A673 (cell line): ENCODE data around the gene CTSA. TPM values are rescaled to one million over a fixed set of nuclear protein-coding genes. Genes with fewer than 3 reads are reported as not detected.

Source experiments
- BruUV-seq: library from RNA; stranded (reverse); fragments of 400-500 nt; replicated peaks from 2 replicates; lab custom pipeline; 2021; lab: Mats Ljungman, UMichigan
- CTCF ChIA-PET: fragments of 300-600 bp; sonication (Branson Sonifier 250); formaldehyde crosslinking; loops from one replicate; lab custom pipeline; 2022; ENCODE audit warnings: antibody characterized with exemption; lab: Charles Lee
- POLR2A ChIA-PET: fragments of 300-600 bp; sonication (Branson Sonifier 250); formaldehyde crosslinking; loops from one replicate; lab custom pipeline; 2022; ENCODE audit warnings: antibody characterized with exemption; ENCODE audit not compliant: low non-redundant PET; lab: Charles Lee
- DNase-seq: peaks from one replicate; pipeline ENCODE4 v3.0.0-alpha.2; 2015; ENCODE audit warnings: low spot score
- H3K27ac ChIP-seq: fragments of 200-600 bp; sonication (generic); 2 replicates; pipeline ENCODE4 v1.5.1; 2016; ENCODE audit warnings: mixed run types, low read depth, mild to moderate bottlenecking, mixed read lengths, antibody characterized with exemption, low read length; ENCODE audit not compliant: poor library complexity, severe bottlenecking
- H3K27me3 ChIP-seq: fragments of 200-600 bp; sonication (generic); replicated peaks from 2 replicates; pipeline ENCODE4 v1.6.1; 2017; ENCODE audit warnings: mixed run types, low read depth, mild to moderate bottlenecking, mixed read lengths, antibody characterized with exemption, low read length; ENCODE audit not compliant: insufficient read depth, poor library complexity
- H3K36me3 ChIP-seq: fragments of 200-600 bp; sonication (generic); 2 replicates; pipeline ENCODE4 v1.6.1; 2016; ENCODE audit warnings: mixed run types, mild to moderate bottlenecking, mixed read lengths, antibody characterized with exemption, low read length; ENCODE audit not compliant: insufficient read depth, poor library complexity, severe bottlenecking
- H3K4me1 ChIP-seq: fragments of 200-600 bp; sonication (generic); 2 replicates; pipeline ENCODE4 v1.6.1; 2017; ENCODE audit warnings: mixed run types, mild to moderate bottlenecking, mixed read lengths, antibody characterized with exemption, low read length; ENCODE audit not compliant: insufficient read depth, poor library complexity, severe bottlenecking
- H3K4me3 ChIP-seq: fragments of 200-600 bp; sonication (generic); 2 replicates; pipeline ENCODE4 v1.5.1; 2016; ENCODE audit warnings: low read depth, mixed run types, mild to moderate bottlenecking, mixed read lengths, low read length; ENCODE audit not compliant: poor library complexity, severe bottlenecking
- H3K9me3 ChIP-seq: fragments of 200-600 bp; sonication (generic); 2 replicates; pipeline ENCODE4 v1.6.1; 2016; ENCODE audit warnings: mixed run types, low read depth, mild to moderate bottlenecking, mixed read lengths, antibody characterized with exemption, low read length; ENCODE audit not compliant: poor library complexity, severe bottlenecking
- CTCF ChIP-seq: fragments of 300-800, 200-600 bp; sonication (generic); conservative IDR thresholded peaks from 2 replicates; pipeline ENCODE4 v1.5.1; 2017; ENCODE audit warnings: low read depth, mild to moderate bottlenecking, antibody characterized with exemption, low read length, moderate library complexity, mixed read lengths
- EZH2 ChIP-seq: fragments of 200-600 bp; sonication (generic); IDR thresholded peaks from 2 replicates; pipeline ENCODE4 v1.6.1; 2017; ENCODE audit warnings: borderline replicate concordance, low read depth, mild to moderate bottlenecking, mixed read lengths, antibody characterized with exemption, low read length; ENCODE audit not compliant: poor library complexity, severe bottlenecking
- intact Hi-C: fragments of 100-400 bp; cut with micrococcal nuclease; formaldehyde crosslinking; loops from one replicate; pipeline ENCODE4 v1.10.0; 2022; ENCODE audit not compliant: unreplicated experiment
- total RNA-seq: library from RNA; stranded (reverse); gene quantifications from 2 replicates; pipeline ENCODE4 v1.2.3, GENCODE V29; 2021

Gene CTSA
- total RNA-seq, 1 experiment from 2014 or later, result 83.5 TPM

DNA sequence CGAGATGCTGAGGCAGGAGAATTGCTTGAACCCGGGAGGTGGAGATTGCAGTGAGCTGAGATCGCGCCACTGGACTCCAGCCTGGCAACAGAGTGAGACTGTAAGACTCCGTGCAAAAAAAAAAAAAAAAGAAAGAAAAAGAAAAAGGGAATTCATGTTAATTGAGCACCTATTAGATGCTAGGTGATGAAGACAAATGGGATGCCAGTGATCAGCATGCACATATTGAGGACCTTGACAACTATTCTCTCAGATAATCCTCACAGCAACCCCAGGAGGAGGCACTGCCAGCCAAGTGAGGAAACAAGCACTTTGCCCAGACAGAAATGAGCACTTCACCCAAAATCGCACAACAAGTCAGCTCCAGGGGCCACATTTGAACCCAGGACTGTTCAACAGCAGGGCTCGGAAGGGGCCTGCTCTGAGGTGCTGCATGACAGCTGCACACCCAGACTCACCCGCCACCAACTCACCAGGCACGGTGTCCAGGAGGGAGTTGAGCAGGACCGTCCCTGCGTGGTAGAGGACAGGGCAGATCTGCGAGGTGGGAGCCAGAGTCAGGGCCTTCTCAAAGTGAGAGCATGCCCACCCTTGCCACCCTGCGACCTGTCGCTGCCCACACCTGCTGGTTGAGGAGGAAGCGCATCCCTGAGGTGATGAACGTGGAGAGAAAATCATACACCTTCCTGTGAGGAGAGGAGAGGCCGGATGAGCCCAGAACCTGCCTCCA, 16.2 kb downstream of the CTSA start:
- ChIA-PET POLR2A (no interaction called here), CTCF (no interaction called here)
- Histone ChIP-seq H3K27me3 (no peaks in the 10 kb centered on the region), H3K9me3 (no peaks in the 10 kb centered on the region), H3K4me1 (peaks cover 15% of the 10 kb centered on the region), H3K36me3 (peaks cover 30% of the 10 kb centered on the region), H3K4me3 (no peak overlapping the region), H3K27ac (no peak overlapping the region)
- no TSS peak for BruUV-seq
- no peak for TF ChIP-seq CTCF
- no peak for TF ChIP-seq EZH2
- intact Hi-C loops, result no loop called here
- DNase-seq, result no peak

DNA sequence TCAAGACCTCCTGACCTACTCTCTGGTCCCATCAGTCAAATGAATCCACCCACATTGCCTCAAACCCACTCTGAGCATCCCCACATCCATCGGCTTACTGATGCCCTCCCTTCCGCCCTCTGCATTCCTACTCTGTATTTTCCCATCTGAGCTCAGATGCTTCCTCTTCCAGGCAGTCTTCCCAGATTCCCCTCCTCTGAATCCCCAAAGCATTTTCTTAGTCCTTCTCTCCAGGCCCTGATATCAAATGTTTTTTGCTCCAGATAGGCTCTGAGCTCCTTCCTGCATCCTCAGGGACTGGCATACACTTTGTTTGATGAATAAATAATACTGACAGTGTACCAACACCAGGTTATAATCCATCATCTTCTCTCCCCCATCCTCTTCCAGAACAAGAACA, 16.9 kb downstream of the CTSA start:
- no peak overlapping the region for H3K27ac ChIP-seq
- ChIA-PET CTCF (no interaction called here), POLR2A (no interaction called here)
- no peak for DNase-seq
- no peak overlapping the region for H3K4me3 ChIP-seq
- peaks cover 30% of the 10 kb centered on the region for H3K36me3 ChIP-seq
- no peaks in the 10 kb centered on the region for H3K27me3 ChIP-seq
- intact Hi-C loops, result no loop called here
- peaks cover 17% of the 10 kb centered on the region for H3K4me1 ChIP-seq
- no peaks in the 10 kb centered on the region for H3K9me3 ChIP-seq
- no TSS peak for BruUV-seq
- TF ChIP-seq EZH2 (no peak), CTCF (no peak)

DNA sequence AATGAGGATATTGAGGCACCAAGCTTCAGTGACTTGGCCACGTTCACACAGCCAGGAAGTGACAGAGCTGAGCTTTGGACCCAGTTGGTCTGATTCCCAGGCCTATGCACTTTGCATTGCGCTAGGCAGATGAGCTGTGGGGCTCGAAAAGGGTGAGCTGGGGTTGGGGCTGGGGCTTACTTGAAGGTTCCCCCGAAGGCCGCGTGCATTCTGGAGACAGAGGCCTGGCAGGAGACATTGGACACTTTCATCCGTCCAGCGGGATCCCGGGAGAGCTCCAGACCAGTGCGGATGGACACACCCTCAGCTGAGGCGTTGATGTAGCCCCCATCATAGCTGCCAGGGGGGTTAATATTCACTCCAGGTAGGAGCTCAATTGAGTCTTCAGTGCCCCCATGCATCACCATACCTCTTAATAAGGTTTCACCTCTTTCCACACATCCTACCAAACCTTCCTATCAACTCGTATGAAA, 18.2 kb downstream of the CTSA start:
- H3K9me3 ChIP-seq, result no peaks in the 10 kb centered on the region
- no peak overlapping the region for H3K27ac ChIP-seq
- TF ChIP-seq CTCF, result no peak
- peaks cover 25% of the 10 kb centered on the region for H3K36me3 ChIP-seq
- no TSS peak for BruUV-seq
- intact Hi-C loops, result no loop called here
- POLR2A ChIA-PET, result interaction anchor here (0.5 kb wide), 1 partner anchor 22 kb away, joined by 11 read pairs; no protein-coding TSS in a partner anchor
- DNase-seq, result no peak
- H3K4me1 ChIP-seq, result peaks cover 17% of the 10 kb centered on the region
- CTCF ChIA-PET, result no interaction called here
- no peaks in the 10 kb centered on the region for H3K27me3 ChIP-seq
- H3K4me3 ChIP-seq, result no peak overlapping the region
